Activated CD4-positive, alpha-beta T cell treated with anti-CD3 and anti-CD28 coated beads for 24 hours (primary cell): Measurements from ENCODE around the gene DOCK8.
"Not testable (repeated sequence)": the region's sequence is repeated elsewhere in the genome, so short reads cannot be mapped to it uniquely, and the experiment has no call there.

Experiments
- DNase-seq, 2 donors: peaks; one replicate each; pipeline ENCODE4 v3.0.0-alpha.2; 2020; ENCODE audit warnings: low read depth in 2 of 2

The DOCK8 gene

DNA sequence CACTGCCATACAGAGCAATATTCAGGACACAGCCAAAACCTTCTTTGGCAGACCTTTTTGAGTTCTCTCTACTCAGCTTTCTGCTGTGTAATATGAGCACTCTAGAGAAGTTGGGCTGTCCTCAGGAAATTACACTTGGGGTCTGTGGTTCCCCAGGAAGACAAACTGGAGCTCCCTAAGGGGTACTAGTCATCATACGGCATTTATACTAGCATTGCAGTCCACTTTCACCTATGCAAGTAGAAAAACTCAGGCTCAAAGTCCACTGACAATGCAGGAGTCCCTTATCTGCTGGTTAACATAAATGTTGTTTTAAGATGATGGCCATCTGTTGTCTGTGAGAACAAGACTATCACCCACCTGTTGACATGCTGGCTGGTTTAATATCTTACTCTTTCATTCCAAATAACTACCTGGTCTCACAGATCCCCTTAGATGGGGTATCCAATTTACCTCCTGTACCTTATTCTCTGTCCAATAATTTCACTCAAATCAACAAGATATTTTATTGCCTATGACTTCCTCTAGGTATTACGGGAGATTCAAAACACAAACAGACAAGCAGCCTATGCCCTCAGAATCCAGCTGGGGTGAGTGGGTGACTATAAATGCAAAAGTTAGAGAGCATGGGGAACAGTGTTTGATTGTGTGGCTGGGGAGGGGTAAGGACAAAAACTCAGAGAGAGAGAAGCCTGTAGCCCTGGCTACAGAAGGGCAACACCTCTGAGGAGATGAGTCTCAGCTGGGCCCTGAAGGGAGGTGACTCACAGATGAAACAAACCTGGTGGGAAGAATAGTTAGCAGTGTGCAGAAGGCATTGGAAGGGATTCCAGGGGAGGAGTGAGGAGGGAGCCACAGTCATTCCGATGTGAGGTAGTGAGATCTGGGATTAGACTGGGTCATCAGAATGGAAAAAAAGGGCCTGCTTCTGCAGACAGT is 10.2 kb downstream of the DOCK8 start:
- no peak for DNase-seq

DNA sequence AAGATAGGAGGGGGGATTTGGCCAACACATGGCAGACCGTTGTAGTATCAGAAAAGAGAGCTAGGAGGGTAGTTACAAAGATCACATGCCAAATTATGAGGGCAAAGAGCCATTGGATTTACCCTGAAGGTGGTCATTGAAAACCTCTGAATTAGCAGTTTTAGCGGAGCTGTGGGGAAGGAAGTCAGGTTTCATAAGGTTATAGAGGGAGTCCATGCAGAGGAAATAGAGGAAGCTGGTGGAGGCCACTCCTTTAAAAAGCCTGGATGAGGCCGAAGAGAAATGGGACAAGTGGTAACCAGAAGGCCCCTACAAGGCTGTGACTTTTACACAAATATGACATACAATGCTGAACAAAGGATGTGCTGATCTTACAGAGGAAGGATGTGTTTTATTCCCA is 13.2 kb downstream of the DOCK8 start:
- DNase-seq = no peak

DNA sequence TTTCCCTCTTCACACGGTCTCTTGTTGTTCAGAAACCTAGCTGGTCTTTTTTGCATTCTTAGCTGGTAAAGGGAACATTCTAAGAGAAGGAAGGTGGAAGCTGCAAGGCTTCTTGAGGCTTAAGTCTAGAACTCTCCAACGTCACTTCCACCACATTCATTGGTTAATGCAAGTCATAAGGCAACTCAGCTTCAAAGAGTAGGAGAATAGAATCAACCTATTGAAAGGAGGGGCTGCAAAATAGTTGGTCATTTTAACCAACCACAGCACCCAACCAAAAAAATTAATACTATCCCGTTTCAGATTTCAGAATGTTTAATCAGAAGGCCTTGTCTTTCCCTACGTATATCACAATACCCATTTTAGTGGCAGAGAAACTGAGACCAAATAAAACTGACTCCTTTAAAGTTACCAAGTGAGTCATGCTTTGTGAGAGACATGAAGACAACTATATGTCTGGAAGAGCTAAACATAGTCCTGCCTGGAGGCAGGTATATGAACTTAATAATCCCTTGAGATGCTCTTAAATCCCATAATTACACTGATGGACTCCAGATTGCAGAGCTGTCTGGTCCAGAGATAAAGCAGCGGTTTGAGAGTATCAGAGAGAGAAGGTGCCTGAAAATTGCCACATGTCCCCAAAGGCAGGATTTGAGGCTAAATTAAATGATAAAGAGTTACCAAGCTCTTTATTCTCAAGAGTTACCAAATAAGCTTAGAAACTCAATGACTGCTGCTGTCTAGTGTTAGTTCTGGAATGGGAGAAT is 14.4 kb downstream of the DOCK8 start:
- no peak for DNase-seq

DNA sequence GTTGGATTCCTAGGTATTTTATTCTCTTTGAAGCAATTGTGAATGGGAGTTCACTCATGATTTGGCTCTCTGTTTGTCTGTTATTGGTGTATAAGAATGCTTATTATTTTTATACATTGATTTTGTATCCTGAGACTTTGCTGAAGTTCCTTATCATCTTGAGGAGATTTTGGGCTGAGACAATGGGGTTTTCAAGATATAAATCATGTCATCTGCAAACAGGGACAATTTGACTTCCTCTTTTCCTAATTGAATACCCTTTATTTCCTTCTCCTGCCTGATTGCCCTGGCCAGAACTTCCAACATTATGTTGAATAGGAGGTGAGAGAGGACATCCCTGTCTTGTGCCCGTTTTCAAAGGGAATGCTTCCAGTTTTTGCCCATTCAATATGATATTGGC is 17.0 kb downstream of the DOCK8 start:
- not testable (repeated sequence) for DNase-seq

DNA sequence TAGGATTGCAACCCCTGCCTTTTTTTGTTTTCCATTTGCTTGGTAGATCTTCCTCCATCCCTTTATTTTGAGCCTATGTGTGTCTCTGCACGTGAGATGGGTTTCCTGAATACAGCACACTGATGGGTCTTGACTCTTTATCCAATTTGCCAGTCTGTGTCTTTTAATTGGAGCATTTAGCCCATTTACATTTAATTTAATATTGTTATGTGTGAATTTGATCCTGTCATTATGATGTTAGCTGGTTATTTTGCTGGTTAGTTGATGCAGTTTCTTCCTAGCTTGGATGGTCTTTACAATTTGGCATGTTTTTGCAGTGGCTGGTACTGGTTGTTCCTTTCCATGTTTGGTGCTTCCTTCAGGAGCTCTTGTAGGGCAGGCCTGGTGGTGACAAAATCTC is 19.0 kb downstream of the DOCK8 start:
- not testable (repeated sequence) for DNase-seq

DNA sequence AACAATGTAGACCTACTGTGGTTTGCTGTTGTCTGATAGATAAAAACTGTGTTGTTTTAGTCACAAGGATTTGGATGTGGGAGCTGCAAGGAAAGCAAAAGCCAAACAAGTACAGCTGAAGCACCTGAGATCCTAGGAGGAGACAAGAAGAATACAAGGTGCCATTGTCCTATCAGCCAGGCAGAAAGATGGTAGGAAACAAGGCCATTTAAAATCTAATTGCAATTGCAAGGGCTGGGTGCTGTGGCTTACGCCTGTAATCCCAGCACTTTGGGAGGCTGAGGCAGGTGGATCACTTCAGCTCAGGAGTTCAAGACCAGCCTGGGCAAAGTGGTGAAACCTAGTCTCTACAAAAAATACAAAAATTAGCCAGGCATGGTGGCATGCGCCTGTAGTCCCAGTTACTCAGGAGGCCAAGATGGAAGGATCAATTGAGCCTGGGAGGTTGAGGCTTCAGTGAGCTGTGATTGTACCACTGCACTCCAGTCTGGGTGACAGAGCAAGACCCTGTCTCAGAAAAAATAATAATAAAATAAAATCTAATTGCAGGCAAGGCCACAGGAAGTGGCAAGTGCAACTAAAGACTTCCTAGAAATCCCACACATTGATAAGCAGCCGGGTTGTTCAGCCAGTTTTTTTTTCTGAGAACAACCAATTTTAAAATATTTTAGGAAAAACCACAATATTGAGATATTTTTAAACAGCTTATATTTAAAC is 22.6 kb downstream of the DOCK8 start:
- no peak for DNase-seq

DNA sequence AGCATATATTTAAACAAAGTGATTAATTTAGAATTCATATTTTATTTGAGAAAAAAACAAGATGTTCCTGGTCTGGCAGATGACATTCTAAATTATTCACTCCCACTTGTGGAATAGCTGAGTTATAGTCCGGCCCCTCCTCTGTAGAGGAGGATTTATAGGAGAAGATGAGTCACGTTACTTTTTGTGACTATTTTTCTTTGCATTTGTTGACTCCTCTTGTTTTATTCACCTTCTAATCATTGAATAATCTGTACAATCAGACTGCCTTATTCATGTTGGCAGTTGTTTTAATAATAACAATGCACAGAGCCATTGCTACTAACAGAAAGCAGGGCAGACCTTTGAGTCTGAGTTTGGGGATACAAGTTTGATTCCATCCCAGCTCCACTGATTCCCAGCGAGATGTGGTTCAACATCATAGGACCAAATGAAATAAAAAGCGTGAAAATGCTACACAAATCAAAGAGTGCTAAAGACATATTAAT is 23.2 kb downstream of the DOCK8 start:
- no peak for DNase-seq

DNA sequence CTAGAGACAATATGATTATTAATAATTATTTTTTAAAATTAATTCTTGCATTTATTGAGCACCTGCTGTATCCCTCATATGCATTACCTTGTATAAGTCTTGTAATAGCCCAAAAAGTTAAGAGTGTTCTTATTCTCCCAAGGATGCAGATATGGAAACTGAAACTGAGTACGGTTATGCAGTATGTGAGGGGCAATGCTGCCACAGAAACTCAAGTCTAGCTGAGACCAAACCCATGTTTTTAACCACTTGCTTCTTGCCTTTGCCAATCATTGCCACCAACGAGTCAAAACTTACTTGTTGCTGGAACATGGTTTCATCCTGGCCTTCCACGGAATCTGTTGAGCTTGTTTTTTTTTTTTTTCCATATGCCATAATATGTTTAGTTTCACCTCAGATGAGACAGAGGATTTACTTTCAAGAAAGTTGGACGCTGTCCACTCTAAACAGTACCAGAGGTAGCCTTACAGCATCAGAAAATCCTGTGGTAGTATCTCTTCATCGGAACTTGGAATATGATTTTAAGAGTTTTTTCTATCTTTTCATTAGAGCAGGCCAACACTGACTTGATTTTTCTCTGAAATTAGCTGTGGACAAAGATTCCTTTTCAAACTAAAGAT is 27.9 kb downstream of the DOCK8 start:
- DNase-seq = no peak

DNA sequence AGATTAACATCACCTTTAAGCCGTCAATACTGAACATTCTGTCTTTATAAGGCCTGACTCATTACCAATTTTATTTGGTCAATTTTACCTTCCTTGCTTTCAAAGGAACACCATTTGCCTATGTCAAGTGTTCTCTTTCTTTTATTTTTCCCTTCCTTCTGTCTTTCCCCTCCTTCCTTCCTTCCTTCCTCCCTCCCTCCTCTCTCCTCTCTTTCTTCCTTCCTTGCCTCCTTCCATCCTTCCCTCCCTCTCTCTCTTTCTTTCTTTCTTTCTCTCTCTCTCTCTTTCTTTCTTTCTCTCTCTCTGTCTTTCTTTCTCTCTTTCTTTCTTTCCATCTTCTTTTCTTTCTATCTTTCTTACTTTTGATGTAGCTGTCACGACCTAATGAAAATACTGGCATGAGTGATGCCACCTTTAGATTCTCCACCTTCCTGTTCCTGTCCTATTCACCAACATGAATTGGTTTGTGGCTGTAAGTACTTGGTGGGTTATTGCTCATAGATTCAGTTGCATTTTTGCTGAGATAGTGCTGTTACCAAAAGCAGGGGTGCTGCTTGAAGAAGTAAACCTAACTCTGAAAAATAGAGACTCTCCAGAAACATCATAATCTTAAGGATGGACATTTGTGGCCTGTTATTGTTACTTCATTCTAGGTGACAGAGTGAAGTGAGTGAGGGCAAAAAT is 33.8 kb downstream of the DOCK8 start:
- DNase-seq = no peak

DNA sequence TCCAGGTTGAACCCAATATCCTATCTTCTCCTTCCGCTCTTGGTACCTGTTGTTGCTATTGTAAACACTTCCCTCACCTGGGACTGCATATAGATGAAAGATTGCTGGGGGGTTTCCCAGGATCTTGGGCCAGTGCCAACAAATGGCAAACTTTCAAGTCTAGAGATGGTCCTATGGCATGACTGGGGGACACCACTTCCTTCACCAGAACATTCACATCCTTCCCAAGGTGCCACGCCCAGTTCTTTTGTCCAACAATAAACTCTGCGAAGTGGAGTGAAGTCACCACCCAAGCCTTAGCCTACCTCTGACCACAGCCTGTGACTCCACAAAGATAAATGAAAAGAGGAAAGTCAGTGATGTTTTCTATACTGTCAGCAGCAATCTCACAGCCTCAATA is 34.4 kb downstream of the DOCK8 start:
- no peak for DNase-seq

DNA sequence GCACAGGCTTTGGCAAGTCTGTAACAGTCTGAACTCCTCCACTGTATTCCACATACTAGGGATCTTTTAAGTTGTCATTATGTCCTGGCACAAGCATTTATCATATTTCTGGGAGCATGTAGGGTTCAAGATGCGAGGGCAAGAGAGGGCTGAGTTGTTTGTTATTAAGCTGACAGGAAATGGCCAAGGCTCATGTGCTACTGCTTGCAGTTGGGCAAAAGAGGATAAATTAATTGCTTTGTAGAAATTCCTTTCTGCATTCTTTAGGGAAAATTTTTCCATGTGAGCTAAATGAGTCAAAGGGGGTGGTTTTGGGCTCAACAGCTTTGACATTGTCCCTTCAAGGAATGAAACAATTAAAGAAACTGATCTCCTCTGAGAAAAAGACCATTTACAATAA is 35.4 kb downstream of the DOCK8 start:
- no peak for DNase-seq

DNA sequence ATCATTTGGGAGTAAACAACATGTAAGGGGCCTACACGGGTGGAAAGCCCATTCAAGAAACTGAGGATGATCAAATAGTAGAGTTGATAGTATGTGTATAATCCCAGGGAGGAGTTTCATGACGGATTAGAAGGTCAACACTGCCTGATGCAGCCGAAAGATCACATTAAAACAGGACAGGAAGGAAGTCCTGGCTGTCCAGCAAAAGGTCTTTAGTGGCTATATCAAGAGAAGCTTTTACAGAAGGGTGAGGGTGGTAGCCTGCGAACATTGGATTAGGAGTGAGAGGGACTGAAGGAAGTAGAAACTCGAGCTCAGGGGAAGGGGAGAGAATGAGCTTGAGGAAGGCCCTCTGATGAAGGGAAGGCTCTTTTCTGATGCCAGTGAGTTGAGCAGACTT is 36.0 kb downstream of the DOCK8 start:
- DNase-seq = no peak

DNA sequence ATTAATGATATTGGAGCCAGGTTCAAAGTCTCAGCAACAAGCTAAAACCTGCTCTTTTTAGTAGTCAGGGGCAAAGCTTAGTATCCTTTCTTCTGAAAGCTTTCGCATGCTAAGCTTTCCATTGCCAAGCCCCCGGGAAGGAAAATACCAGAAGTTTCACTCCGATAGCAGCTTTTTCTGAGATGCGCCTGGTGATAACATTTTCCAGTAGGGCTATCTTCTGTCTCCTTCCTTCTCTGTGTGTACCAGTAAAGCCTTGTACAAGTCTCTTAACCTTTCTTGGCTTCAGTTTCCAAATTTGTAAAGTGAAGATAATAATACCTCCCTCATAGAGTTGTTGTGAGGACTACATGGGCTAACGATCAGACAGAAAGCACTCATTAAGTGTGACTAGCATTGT is 36.7 kb downstream of the DOCK8 start:
- DNase-seq = no peak

DNA sequence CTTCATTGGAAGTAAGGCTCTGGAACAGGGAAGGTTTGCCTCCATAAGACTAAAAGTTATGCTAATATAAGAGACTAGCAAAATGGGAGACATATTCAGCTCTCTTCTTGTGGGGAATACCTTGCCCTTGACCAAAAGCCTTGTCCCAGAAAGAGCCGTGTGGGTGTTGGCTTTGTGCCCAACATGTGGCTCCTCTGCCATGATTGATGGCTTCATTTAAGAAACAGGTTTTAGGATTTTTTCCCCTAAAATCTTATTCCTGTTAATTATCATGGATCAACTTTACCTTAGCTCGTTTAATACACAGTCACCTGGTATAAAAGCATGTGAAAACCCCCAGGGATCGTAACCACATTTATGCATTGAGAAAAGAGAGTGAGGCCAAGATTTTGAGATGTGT is 38.9 kb downstream of the DOCK8 start:
- no peak for DNase-seq

DNA sequence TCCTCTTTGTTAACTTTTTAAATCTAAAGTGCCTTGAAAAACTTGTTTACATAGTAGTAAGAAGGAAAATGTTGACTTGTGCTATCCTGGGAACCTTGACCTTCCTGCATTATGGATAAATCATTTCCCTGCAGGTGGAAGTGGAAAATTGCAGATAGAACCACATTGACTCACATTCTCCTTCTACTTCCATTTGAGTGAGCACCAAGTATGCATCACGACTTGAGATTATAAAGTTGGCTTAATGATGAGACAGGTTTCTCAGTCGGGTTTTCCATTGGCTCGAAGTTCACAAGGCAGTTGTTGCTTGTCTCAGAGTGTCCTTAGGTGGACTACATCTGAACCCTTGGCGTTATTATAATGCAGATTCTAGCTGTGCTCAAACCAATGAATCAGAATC is 39.9 kb downstream of the DOCK8 start:
- no peak for DNase-seq

DNA sequence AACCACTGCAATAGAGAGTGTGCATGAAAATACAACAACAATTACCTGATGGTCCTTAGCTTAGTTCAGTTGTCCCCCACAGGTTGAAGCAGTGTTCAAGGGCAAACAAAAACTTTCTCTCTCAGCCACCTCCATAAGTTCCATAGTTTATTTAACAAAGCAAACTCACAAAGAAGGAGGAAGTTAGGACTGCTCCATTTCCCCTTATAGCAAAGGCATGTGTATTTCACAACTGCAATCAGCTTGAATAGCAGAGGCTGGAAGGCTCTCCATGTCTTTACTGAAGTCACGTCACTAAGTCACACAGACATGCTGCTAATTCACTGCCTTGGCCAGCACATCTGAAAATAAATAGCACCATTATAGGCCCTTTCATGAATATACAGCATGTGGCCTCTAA is 43.3 kb downstream of the DOCK8 start:
- no peak for DNase-seq

DNA sequence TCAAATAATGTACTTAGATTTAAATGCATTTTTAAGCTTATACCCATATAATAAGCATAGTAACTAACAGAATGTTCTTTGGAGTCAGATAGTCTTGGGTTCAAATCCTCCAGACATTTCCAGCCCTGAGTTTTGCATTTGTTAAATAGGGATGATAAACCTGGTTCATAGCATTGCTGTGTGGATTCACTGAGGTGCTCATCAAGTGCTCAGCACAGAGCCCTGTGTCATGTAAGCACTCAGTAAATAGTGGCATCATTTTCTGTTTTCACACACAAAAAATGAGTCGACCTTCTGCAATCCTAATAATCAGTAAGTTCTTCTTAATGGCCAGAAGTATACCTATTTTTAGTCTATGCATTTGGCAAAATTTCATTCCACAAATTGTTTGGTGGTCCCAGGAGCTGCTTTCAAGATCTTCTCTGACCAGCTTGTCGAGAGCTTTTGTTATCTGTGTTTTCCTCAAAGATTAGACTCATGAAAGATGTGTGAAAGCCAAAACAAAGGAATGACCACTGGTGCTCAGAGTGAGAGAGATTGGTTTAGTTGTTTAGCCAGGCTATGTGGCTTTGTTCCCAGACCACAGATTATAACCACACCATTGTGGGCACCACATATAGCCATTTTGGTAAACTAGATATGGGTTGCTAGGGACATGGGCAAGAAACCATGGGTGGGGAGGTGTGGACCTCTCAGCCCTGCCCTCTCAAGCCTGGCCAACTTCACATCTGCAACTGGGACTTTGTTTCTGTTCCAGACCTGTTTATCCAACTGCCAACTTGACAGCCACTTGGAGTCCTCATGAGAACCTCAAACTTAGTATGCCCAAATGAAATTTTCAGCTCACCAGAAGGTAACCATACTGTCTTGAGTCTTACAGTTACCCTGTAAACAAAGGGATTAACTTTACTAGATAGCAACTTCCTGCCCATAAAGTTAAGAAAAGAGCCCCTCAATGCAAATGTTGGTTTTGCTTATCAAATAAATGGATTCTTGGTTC is 45.0 kb downstream of the DOCK8 start:
- no peak for DNase-seq

DNA sequence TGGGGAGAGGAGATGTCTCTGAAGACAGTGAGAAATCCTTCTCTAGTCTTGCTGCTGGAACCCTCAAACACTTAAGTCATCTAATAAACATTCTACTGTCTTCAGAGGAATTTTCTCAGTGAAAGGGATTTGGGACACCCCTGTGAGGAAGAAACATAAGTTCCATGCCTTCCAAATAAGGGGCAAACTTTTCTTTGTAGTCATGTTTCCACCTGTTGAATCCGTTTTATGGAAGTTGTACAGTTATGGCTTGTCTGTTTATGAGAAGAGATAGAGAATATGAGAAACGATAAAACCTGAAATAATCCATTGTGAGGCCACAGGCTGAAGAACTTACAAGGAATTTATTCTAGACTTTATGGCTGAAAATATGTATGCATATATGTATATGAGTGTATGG is 49.6 kb downstream of the DOCK8 start:
- DNase-seq = no peak

DNA sequence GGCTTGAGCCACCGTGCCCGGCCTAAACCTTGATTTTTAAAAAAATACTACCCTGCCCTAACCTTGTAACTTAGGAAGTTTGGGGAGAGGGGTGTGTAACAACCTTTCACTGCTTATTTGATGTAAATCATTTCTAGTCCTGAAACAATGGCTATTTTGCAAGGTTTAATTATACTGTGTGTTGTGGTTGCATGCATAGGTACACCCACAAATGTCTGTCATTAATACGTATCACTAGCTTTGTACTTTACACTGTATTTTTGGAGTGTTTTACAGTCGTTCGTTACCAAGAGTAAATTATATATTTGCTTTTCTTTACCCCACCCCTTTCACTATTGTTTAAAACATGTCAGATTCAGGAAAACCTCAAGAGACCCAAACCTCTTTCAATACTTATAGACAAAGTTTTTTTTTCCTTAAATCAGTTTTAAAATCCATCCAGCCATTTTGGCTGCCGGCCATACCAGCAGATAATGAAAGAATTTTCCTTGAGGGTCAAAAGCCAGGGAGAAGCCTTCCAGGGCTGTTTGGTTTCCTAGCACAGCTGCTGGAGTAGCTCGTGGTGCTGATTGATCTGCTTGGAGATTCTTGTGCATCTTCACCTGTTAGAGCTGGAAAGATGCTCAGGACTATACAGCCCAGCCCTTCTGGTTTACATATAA is 50.7 kb downstream of the DOCK8 start:
- no peak for DNase-seq
